ENCODE measurements around the gene MRPL34.

GRCh38 chr19:17348700-17349099 lies 43.0 kb downstream of the MRPL34 start:
- no peak for TF ChIP-seq CTCF (IDR thresholded peaks at IDR 0.05)
- TF ChIP-seq POLR2A (IDR thresholded peaks at IDR 0.05), result no peak
